Retinal pigment epithelial cell (primary cell): ENCODE measurements around the gene DDIT3.

ENCODE experiments used
- DNase-seq: peaks from one replicate; pipeline ENCODE4 v3.0.0-alpha.2; 2010; ENCODE audit warnings: low read depth
- H3K4me3 ChIP-seq: 2 replicates; pipeline ENCODE4 v1.5.1; 2011; ENCODE audit warnings: mild to moderate bottlenecking, low read length, control low read depth, moderate library complexity
- TF ChIP-seq, protein P1 (sequence below): conservative IDR thresholded peaks from 2 replicates; pipeline ENCODE4 v1.5.1; 2011; ENCODE audit warnings: low read depth, low read length, control low read depth, inconsistent platforms

The DDIT3 gene

DNA sequence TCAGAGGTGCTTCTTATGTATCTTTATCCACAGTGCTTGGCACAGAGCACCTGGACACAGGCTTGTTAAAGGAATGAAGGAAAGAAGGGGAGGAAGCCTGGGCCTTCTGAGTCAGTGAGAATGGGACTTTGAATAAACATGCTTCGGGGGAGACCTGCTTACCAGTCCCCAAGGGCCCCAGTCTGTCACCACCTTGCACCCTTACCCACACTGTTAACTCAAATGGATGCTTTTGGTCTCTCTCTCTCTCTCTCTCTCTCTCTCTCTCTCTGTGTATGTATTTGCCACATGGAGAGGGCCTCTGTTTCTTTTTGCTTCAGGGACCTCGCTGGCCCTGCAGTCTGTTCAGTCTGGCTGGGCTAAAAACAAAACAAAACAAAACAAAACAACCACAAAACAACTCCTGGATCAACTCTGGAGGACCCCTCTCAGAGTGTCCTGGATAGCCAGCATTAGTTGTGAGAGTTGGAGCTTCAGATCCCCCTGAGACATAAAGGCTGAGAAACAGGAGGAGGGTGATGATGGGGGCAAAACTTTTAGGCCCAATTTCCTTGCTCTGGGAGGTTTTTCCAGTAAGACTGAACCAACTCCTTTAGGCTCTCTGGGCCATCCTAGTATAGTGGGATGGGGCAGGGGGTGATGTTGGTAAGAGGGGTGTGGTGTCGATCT lies 31.5 kb upstream of the DDIT3 start:
- TF ChIP-seq, protein P1, sequence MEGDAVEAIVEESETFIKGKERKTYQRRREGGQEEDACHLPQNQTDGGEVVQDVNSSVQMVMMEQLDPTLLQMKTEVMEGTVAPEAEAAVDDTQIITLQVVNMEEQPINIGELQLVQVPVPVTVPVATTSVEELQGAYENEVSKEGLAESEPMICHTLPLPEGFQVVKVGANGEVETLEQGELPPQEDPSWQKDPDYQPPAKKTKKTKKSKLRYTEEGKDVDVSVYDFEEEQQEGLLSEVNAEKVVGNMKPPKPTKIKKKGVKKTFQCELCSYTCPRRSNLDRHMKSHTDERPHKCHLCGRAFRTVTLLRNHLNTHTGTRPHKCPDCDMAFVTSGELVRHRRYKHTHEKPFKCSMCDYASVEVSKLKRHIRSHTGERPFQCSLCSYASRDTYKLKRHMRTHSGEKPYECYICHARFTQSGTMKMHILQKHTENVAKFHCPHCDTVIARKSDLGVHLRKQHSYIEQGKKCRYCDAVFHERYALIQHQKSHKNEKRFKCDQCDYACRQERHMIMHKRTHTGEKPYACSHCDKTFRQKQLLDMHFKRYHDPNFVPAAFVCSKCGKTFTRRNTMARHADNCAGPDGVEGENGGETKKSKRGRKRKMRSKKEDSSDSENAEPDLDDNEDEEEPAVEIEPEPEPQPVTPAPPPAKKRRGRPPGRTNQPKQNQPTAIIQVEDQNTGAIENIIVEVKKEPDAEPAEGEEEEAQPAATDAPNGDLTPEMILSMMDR, result no peak
- H3K4me3 ChIP-seq, result no peak overlapping the region

DNA sequence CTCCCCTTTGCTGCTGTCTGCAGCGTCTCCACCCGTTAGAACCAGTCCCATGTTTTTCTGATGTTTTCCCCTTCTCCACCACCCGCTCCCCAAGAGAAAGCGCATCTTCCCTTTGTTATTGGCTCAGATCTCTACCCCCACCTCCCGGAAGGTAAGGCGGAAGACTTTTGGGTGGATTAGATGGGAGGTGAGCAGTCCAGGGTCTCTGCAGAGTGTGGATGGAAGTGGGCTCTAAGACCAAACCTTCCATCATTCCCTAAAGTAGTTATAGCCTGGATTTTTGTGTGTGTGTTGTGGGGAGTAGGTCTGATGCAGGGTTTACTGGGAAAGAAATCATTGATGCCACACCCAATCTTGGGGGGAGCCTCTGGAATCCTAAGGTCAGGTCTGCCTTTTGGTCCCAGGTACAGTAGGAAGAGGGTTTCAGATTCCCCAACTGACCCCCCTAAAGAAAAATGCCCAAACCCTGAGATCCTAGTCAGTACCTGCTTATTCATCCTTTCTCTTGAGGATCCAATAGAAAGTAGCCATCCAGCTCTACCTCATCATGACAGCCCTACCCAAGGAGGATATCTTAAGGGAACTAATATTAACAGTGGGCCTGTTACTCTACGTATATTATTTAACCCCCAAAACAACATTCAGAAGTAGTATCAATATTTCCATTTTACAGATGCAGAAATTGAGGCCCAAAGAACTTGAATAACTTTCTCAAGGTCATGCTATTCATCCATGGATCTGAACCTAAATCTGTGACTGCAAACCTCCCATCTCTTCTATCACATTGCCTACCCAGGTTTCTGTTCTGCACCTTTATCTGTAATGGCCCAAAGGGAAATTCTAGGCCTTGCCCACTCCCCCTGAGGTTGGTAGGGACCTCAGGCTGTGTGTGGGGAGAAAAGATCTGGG lies 30.6 kb upstream of the DDIT3 start:
- no peak overlapping the region for H3K4me3 ChIP-seq
- no peak for DNase-seq
- TF ChIP-seq, protein P1, result no peak

More for the DNA sequence above, 31.5 kb upstream of the DDIT3 start:
- DNase-seq, result no peak

DNA sequence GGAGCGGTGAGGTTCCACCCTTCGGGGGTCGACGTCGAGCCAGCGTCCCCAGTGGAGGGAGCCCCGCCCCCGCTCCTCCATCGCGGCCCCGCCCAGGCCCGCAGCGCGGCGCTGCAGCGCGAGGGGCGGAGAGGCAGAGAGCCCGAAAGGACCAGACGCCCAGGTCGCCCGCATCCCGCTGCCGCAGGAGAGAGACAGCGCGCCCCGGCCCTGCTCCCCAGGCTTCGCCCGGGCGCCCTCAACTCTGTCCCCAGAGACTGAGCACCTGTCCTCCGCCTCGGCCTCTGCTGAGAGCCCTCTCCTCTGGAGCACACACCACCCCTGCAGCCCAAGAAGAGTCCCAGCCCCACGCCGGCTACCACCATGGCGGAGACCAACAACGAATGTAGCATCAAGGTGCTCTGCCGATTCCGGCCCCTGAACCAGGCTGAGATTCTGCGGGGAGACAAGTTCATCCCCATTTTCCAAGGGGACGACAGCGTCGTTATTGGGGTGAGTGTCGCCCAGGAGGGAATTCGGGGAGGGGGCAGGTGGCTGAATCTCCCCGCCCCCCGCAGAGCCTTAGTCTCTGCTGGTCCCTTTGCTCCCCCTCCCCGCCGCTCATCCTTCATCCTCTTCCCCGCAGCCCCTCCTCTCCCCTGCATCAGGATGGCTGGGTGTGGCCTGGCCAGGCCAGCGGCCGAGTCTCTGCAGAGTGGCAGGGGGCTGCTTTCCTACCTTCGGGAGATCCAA lies 29.8 kb upstream of the DDIT3 start, which contains the start of gene KIF5A:
KIF5A (plus strand) TSS at position 136 of the 732 bp plus-strand sequence; CDS start at position 364, 228 bp downstream.
- no peak for DNase-seq
- TF ChIP-seq, protein P1, result no peak
- peak within 1 kb of the TSS; percentile 59 for H3K4me3 ChIP-seq

DNA sequence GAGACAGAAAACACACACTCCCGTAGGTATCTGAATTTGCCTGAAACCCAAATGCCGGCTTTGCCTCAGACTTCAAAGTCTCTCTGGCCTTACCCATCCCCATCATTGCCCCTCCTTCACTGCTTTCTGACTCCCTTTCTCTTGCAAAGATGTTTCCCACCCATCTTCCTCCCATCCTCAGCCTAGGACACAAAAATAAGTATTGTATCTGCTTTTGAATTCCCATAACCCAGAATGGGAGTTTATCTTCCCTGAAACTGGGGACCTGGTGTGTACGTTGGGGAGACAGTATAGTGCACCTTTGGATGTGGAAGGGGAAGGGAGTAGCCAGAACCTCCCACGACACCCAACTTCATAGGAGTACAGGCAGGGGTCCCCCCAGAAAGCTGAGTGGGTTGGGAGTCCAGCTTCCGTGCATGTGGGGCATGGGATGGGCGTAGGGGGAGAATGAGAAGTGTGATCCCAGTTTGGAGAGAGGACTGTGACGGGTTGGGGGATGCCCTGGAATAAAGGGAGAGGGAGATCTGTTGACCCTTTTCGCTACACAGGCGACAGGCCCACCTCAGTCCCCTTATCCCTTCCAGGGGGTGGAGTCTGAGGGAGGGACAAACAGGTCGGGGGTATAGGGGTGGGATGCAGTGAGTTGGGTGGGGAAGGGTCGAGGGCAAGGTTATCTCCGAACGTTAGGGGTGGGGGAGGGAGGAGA lies 29.0 kb upstream of the DDIT3 start:
- H3K4me3 ChIP-seq, result peak overlapping the region; percentile 59
- no peak for DNase-seq
- TF ChIP-seq, protein P1, result no peak

DNA sequence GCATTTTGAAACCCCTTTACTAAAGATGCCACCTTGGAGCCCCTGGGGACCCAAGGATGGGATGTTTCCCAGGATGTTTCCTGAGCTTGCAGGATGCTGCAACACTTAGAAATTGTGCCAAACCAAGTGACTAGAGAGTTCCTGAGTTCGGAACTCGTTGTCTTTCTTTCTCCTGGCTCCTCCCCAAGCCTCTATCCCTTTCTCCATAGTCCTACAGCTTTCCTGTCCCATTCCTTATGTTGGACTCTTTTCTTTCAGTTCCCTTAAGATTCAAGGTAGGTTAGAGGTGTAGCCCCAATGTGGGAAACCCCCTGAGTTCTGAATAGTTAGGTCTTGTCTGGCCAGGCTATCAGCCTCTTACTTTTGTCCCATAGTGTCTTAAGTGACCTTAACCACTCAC lies 28.2 kb upstream of the DDIT3 start:
- TF ChIP-seq, protein P1, result no peak
- no peak for DNase-seq
- no peak overlapping the region for H3K4me3 ChIP-seq

DNA sequence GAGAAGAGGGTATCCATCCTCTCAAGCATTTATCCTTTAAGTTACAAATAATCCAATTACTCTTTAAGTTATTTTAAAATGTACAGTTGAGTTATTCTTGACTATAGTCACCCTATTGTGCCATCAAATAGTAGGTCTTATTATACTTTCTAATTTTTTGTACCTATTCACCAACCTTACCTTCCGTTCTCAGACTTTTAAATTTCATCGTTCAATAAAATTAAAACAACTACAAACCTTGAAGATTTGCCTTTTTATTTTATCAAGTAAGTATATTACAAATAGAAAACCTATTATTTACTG lies 27.6 kb upstream of the DDIT3 start:
- DNase-seq, result no peak
- TF ChIP-seq, protein P1, result no peak
- no peak overlapping the region for H3K4me3 ChIP-seq
